ENCODE results near the gene DOK4. TPM values are rescaled to one million over a fixed set of nuclear protein-coding genes. Genes with fewer than 3 reads are reported as not detected.

DOK4 gene
- total and polyA plus RNA-seq, 2 of the 8 experiments (the other 6 are each of a cell fraction or from before 2014, with no cell fraction given), result 24.0 to 28.9 TPM

GRCh38 chr16:57517397-57518367 is 31.4 kb upstream of the DOK4 start (continued):
- no peak for TF ChIP-seq CHD7 (IDR thresholded peaks at IDR 0.05; ENCODE audit: insufficient replicate concordance, low read length)
- TF ChIP-seq TEAD4 (IDR thresholded peaks at IDR 0.05; ENCODE audit: low read depth, low read length), result no peak
- TF ChIP-seq SUZ12 (IDR thresholded peaks at IDR 0.05; ENCODE audit: low read length), result no peak
- TF ChIP-seq CBX8 (IDR thresholded peaks at IDR 0.05; ENCODE audit: borderline replicate concordance, low read depth, low read length), result no peak
- TF ChIP-seq RNF2 (IDR thresholded peaks at IDR 0.05; ENCODE audit: borderline replicate concordance, low read depth, low read length, missing control alignments, poor library complexity, severe bottlenecking), result no peak
- TF ChIP-seq ASH2L (IDR thresholded peaks at IDR 0.05; ENCODE audit: low read length), result no peak
- no peak for TF ChIP-seq SP2 (IDR thresholded peaks at IDR 0.05; ENCODE audit: low read length)
- TF ChIP-seq KDM1A (IDR thresholded peaks at IDR 0.05; ENCODE audit: borderline replicate concordance, low read length), result no peak
- no peak for TF ChIP-seq PHF8 (conservative IDR thresholded peaks at IDR 0.05; ENCODE audit: low read depth, low read length)

Data from H1 (cell line).